MCF 10A (cell line): Measurements from ENCODE around the gene HEPH. TPM values are rescaled to one million over a fixed set of nuclear protein-coding genes. Genes with fewer than 3 reads are reported as not detected.

Experiments used
- BruUV-seq: library from RNA; stranded (reverse); fragments of 400-500 nt; replicated peaks from 2 replicates; lab custom pipeline; 2021; lab: Mats Ljungman, UMichigan
- CTCF ChIA-PET: fragments of 300-600 bp; sonication (Branson Sonifier 250); formaldehyde crosslinking; extraction: SDS; loops from one replicate; lab custom pipeline; 2021; ENCODE audit warnings: antibody characterized with exemption, inconsistent platforms; lab: Yijun Ruan, JAX
- POLR2A ChIA-PET: fragments of 300-600, 350-650 bp; sonication (Branson Sonifier 250); formaldehyde crosslinking; extraction: SDS; loops from one replicate; lab custom pipeline; 2020; ENCODE audit warnings: antibody characterized with exemption, inconsistent platforms; lab: Yijun Ruan, JAX
- DNase-seq: peaks from one replicate; pipeline ENCODE4 v3.0.0-alpha.2; 2018; ENCODE audit not compliant: unreplicated experiment
- H3K27ac Mint-ChIP-seq: one replicate; pipeline ENCODE4 v1.8.0; 2022; ENCODE audit warnings: mild to moderate bottlenecking, low read depth, mixed read lengths; ENCODE audit not compliant: unreplicated experiment
- H3K27me3 Mint-ChIP-seq: one replicate; pipeline ENCODE4 v1.8.0; 2022; ENCODE audit warnings: mixed read lengths; ENCODE audit not compliant: insufficient read depth, unreplicated experiment
- H3K36me3 Mint-ChIP-seq: one replicate; pipeline ENCODE4 v1.8.0; 2022; ENCODE audit warnings: mild to moderate bottlenecking, moderate library complexity, mixed read lengths; ENCODE audit not compliant: insufficient read depth, unreplicated experiment
- H3K4me1 Mint-ChIP-seq: one replicate; pipeline ENCODE4 v1.8.0; 2022; ENCODE audit warnings: mixed read lengths; ENCODE audit not compliant: insufficient read depth, unreplicated experiment
- H3K4me3 Mint-ChIP-seq: one replicate; pipeline ENCODE4 v1.8.0; 2022; ENCODE audit warnings: mild to moderate bottlenecking, moderate library complexity, mixed read lengths; ENCODE audit not compliant: unreplicated experiment
- H3K9me3 Mint-ChIP-seq: one replicate; pipeline ENCODE4 v1.8.0; 2022; ENCODE audit warnings: mixed read lengths; ENCODE audit not compliant: unreplicated experiment
- CTCF ChIP-seq: fragments of 200-600 bp; IDR thresholded peaks from one replicate; pipeline ENCODE4 v1.8.0; 2022; ENCODE audit warnings: antibody characterized with exemption, mild to moderate bottlenecking; ENCODE audit not compliant: unreplicated experiment
- intact Hi-C: fragments of 100-400 bp; cut with micrococcal nuclease; formaldehyde crosslinking; loops from 2 replicates; pipeline ENCODE4 v1.14.1; 2022
- total RNA-seq: library from RNA; stranded (reverse); gene quantifications from 2 replicates; pipeline ENCODE4 v1.2.3, GENCODE V29; 2022

HEPH gene
- total RNA-seq, 1 experiment from 2014 or later = 0.40 TPM

- CTCF ChIA-PET = no interaction called here
- intact Hi-C loops = no loop called here
- Mint-ChIP-seq H3K27ac (no peak overlapping the region), H3K4me1 (no peaks in the 10 kb centered on the region), H3K27me3 (no peaks in the 10 kb centered on the region), H3K9me3 (peaks cover 38% of the 10 kb centered on the region), H3K4me3 (no peak overlapping the region), H3K36me3 (no peaks in the 10 kb centered on the region)
- BruUV-seq = no TSS peak
- POLR2A ChIA-PET = no interaction called here
- no peak for TF ChIP-seq CTCF
- DNase-seq = no peak
These were observed 91.4 kb downstream of the HEPH start for GRCh38 chrX:66255359-66255967.

GRCh38 chrX:66262807-66263206 is 98.8 kb downstream of the HEPH start:
- Mint-ChIP-seq H3K27ac (no peak overlapping the region), H3K36me3 (no peaks in the 10 kb centered on the region), H3K4me3 (no peak overlapping the region), H3K4me1 (no peaks in the 10 kb centered on the region), H3K27me3 (no peaks in the 10 kb centered on the region), H3K9me3 (peaks cover 44% of the 10 kb centered on the region)
- TF ChIP-seq CTCF = no peak
- BruUV-seq = no TSS peak
- intact Hi-C loops = no loop called here
- DNase-seq = no peak
- POLR2A ChIA-PET = no interaction called here
- CTCF ChIA-PET = interaction anchor here (0.6 kb wide), 1 partner anchor 91 kb away, joined by 5 read pairs; no protein-coding TSS in a partner anchor

Other genes starting within 250 kb of the HEPH start
- not detected in 2 replicates for gene VSIG4, start 124.2 kb upstream of the HEPH start, total RNA-seq